GM21515 (cell line): ENCODE data around the gene HDHD2.

ENCODE experiments used
- ATAC-seq: cut with Tn5 transposase; IDR thresholded peaks from one replicate; pipeline ENCODE4 v1.9.1; 2021; ENCODE audit not compliant: unreplicated experiment

Gene HDHD2

GRCh38 chr18:47075098-47075883 is 75.0 kb downstream of the HDHD2 start:
- no peak for ATAC-seq

- ATAC-seq: no peak
These were observed 82.7 kb downstream of the HDHD2 start for GRCh38 chr18:47067648-47068047.

DNA sequence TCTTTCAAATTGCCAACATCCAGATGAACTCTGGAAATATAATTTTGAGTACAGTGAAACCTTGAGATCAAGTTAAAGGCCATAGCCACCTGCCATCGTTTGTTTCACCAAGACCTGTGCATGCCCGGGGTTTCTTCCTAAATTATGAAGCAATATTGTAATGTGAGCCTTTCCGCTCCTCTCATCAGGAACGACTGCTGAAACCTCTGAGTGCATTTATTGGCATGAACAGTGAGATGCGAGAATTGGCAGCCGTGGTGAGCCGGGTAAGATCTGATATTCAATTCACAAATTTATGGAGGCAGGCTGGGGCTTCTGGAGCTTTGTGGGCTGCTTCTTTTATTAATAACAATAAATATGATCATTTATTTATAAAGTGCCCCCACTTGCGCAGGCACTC is 87.2 kb downstream of the HDHD2 start:
- no peak for ATAC-seq

- no peak for ATAC-seq
These were observed 87.8 kb downstream of the HDHD2 start for GRCh38 chr18:47062471-47062870.
